GM13976 (cell line): ENCODE data around the gene SLC3A2.

Source experiments
- DNase-seq: peaks from one replicate; pipeline ENCODE4 v3.0.0; 2012; ENCODE audit warnings: low spot score
- CTCF ChIP-seq: IDR thresholded peaks from 2 replicates; pipeline ENCODE4 v1.5.1; 2012; ENCODE audit warnings: borderline replicate concordance, mild to moderate bottlenecking; ENCODE audit not compliant: insufficient read depth; ENCODE audit errors: extremely low read depth, missing control alignments, control extremely low read depth
- in situ Hi-C: fragments of 300-500 bp; cut with MboI; formaldehyde crosslinking; loops from one replicate; pipeline ENCODE4 v1.12.0; 2022; ENCODE audit warnings: low sequenced_read_pairs, mixed read lengths, inconsistent platforms; ENCODE audit not compliant: unreplicated experiment

SLC3A2 gene

GRCh38 chr11:62912268-62912667, 31.6 kb downstream of the SLC3A2 start:
- no peak for DNase-seq
- in situ Hi-C loops = loop anchor here (25.0 kb wide), 1 partner anchor 300 kb away; no protein-coding TSS in a partner anchor
- no peak for TF ChIP-seq CTCF

- TF ChIP-seq CTCF = no peak
- in situ Hi-C loops = loop anchor here (25.0 kb wide), 1 partner anchor 298 kb away; no protein-coding TSS in a partner anchor
- DNase-seq = no peak
These were observed 33.7 kb downstream of the SLC3A2 start for GRCh38 chr11:62914416-62914815.

- no peak for DNase-seq
- TF ChIP-seq CTCF = no peak
- in situ Hi-C loops = loop anchor here (25.0 kb wide), 1 partner anchor 294 kb away; no protein-coding TSS in a partner anchor
These were observed 37.3 kb downstream of the SLC3A2 start for GRCh38 chr11:62917906-62918502.

GRCh38 chr11:62918531-62918930, 37.8 kb downstream of the SLC3A2 start:
- in situ Hi-C loops = loop anchor here (25.0 kb wide), 1 partner anchor 294 kb away; no protein-coding TSS in a partner anchor
- no peak for TF ChIP-seq CTCF

GRCh38 chr11:62919476-62919875, 38.8 kb downstream of the SLC3A2 start:
- TF ChIP-seq CTCF = no peak
- in situ Hi-C loops = loop anchor here (25.0 kb wide), 1 partner anchor 293 kb away; no protein-coding TSS in a partner anchor
- DNase-seq = no peak

More at GRCh38 chr11:62918531-62918930, 37.8 kb downstream of the SLC3A2 start:
- DNase-seq = no peak

GRCh38 chr11:62919898-62920640, 39.4 kb downstream of the SLC3A2 start:
- no peak for TF ChIP-seq CTCF
- in situ Hi-C loops = loop anchor here (25.0 kb wide), 1 partner anchor 292 kb away; no protein-coding TSS in a partner anchor

More at GRCh38 chr11:62919898-62920640, 39.4 kb downstream of the SLC3A2 start:
- no peak for DNase-seq
